KMS-11 (cell line): ENCODE data around the gene UBXN7.
"Not testable (repeated sequence)": the region's sequence is repeated elsewhere in the genome, so short reads cannot be mapped to it uniquely, and the experiment has no call there.

Experiments used
- H2AFZ ChIP-seq: fragments of 200-600 bp; sonication (generic); 2 replicates; pipeline ENCODE4 v1.6.1; 2016; ENCODE audit warnings: antibody characterized with exemption, mixed run types, low read depth
- H3K27ac ChIP-seq: fragments of 200-600 bp; sonication (generic); 2 replicates; pipeline ENCODE4 v1.6.1; 2016; ENCODE audit warnings: mild to moderate bottlenecking, mixed run types
- H3K27me3 ChIP-seq: fragments of 200-600 bp; sonication (generic); 2 replicates; pipeline ENCODE4 v1.6.1; 2017; ENCODE audit warnings: mild to moderate bottlenecking, low read depth, mixed run types, moderate library complexity; ENCODE audit not compliant: insufficient read depth
- H3K36me3 ChIP-seq: fragments of 200-600 bp; sonication (generic); 2 replicates; pipeline ENCODE4 v1.6.1; 2017; ENCODE audit warnings: mild to moderate bottlenecking, mixed run types; ENCODE audit not compliant: insufficient read depth
- H3K4me1 ChIP-seq: fragments of 200-600 bp; sonication (generic); 2 replicates; pipeline ENCODE4 v1.6.1; 2016; ENCODE audit warnings: mild to moderate bottlenecking, low read depth, mixed run types; ENCODE audit not compliant: poor library complexity, severe bottlenecking
- H3K4me2 ChIP-seq: fragments of 200-600 bp; sonication (generic); 2 replicates; pipeline ENCODE4 v1.7.0; 2016; ENCODE audit warnings: mild to moderate bottlenecking, mixed run types
- H3K4me3 ChIP-seq: fragments of 200-600 bp; sonication (generic); IDR thresholded peaks from 2 replicates; pipeline ENCODE4 v1.6.1; 2017; ENCODE audit warnings: low read depth, low read length, mixed read lengths; ENCODE audit not compliant: insufficient read depth
- H3K79me2 ChIP-seq: fragments of 200-600 bp; sonication (generic); 2 replicates; pipeline ENCODE4 v1.6.1; 2016; ENCODE audit warnings: low read depth, mixed run types; ENCODE audit not compliant: insufficient read depth
- H3K9ac ChIP-seq: fragments of 200-600 bp; sonication (generic); 2 replicates; pipeline ENCODE4 v1.6.1; 2016; ENCODE audit warnings: mild to moderate bottlenecking, mixed run types
- H4K20me1 ChIP-seq: fragments of 200-600 bp; sonication (generic); 2 replicates; pipeline ENCODE4 v1.6.1; 2016; ENCODE audit warnings: mild to moderate bottlenecking, mixed run types; ENCODE audit not compliant: insufficient read depth
- CTCF ChIP-seq: fragments of 200-600 bp; sonication (generic); conservative IDR thresholded peaks from 2 replicates; pipeline ENCODE4 v1.6.1; 2017; ENCODE audit warnings: low read depth, mild to moderate bottlenecking, antibody characterized with exemption, low read length, moderate library complexity, mixed read lengths

UBXN7 gene

DNA sequence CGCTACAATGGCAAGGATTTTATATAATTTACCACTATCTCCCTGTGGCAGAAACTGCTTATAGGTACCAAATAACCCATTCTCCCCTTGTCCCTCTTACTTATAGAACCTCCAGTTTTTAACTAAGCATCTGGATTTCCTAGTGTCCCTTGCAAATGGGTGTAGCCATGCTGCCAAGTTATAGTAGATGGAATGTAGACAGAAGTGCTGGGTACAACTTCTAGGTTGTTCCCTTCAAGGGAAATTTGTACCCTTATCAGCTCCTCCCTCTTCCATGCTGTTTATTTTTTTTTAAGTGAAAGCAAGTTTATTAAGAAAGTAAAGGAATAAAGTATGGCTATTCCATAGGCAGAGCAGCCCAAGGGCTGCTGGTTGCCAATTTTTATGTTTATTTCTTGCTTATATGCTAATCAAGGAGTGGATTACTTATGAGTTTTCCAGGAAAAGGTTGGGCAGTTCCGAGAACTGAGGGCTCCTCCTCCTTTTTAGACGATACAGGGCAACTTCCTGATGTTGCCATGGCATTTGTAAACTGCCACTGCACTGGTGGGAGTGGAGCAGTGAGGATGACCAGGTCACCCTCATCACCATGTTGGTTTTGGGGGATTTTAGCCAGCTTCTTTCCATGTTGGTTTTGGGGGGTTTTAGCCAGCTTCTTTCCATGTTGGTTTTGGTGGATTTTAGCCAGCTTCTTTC lies 53.9 kb downstream of the UBXN7 start:
- H3K9ac ChIP-seq: no peak overlapping the region
- H3K4me1 ChIP-seq: peaks cover 5% of the 10 kb centered on the region
- no peak for TF ChIP-seq CTCF
- peaks cover under 1% of the 10 kb centered on the region; the same call in 1 of the 2 replicates for H3K79me2 ChIP-seq
- H3K27me3 ChIP-seq: no peaks in the 10 kb centered on the region
- H3K4me2 ChIP-seq: no peak overlapping the region
- no peak overlapping the region for H3K27ac ChIP-seq
- no peaks in the 10 kb centered on the region for H3K36me3 ChIP-seq
- no peaks in the 10 kb centered on the region for H4K20me1 ChIP-seq
- H3K4me3 ChIP-seq: no peak overlapping the region
- no peak overlapping the region for H2AFZ ChIP-seq

DNA sequence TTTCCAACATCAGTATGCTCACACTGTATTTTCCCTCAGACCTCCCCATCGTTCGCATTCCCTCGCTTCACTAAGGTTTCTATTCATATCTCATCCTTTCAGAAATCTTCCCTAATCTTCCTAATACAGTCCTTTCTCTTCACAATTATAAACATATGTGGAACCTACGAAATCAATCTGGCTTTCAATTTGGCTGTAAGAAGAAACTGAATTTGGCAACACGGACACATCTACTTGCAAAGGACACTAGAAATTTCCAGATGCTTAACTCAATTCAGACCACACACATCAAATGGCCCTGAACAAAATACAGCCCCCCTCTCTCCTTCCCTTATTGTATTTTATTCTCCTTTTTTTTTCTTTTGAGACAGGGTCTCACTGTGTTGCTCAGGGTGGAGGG lies 54.9 kb downstream of the UBXN7 start:
- Histone ChIP-seq H3K27me3 (no peaks in the 10 kb centered on the region), H3K79me2 (no peaks in the 10 kb centered on the region), H3K36me3 (no peaks in the 10 kb centered on the region), H4K20me1 (no peaks in the 10 kb centered on the region), H3K4me2 (no peak overlapping the region), H2AFZ (no peak overlapping the region), H3K4me1 (peaks cover 5% of the 10 kb centered on the region), H3K9ac (no peak overlapping the region), H3K27ac (no peak overlapping the region), H3K4me3 (no peak overlapping the region)
- no peak for TF ChIP-seq CTCF

DNA sequence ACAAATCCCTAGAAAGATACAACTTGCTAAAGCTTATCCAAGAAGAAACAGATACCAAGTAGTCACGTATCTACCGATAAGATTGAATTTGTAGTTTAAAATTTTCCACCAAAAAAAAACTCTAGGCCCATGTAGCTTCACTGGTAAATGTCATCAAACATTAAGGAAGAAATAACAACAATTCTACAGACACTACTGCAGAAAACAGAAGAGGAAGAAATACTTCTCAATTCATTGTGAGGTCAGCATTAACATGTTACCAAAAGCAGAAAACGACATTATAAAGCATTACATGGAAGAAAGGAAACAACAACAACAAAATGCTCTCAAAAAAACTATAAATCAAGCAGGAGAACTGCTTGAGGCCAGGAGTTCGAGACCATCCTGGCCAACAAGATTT lies 66.5 kb downstream of the UBXN7 start:
- Histone ChIP-seq H3K4me2 (no peak overlapping the region), H2AFZ (no peak overlapping the region), H3K27ac (no peak overlapping the region), H4K20me1 (no peaks in the 10 kb centered on the region), H3K27me3 (no peaks in the 10 kb centered on the region), H3K4me3 (no peak overlapping the region), H3K4me1 (no peaks in the 10 kb centered on the region), H3K79me2 (no peaks in the 10 kb centered on the region), H3K9ac (no peak overlapping the region), H3K36me3 (peaks cover 3% of the 10 kb centered on the region; the same call in 1 of the 2 replicates)
- TF ChIP-seq CTCF: no peak

DNA sequence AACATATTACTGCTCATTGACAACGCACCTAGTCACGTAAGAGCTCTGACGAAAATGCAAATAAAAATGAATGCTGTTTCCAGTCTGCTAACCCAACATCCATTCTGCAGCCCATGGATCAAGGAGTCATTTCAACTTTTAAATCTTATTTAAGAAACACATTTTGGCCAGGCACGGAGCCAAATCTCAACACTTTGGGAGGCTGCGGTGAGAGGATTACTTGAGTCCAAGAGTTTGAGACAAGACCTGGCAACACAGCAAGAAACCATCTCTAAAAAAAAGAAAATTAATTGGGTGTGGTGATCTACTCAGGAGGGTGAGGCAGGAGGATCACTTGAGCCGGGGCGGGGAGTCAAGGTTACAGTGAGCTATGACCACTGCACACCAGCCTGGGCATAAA lies 71.6 kb downstream of the UBXN7 start:
- no peak overlapping the region for H3K27ac ChIP-seq

GRCh38 chr3:196358540-196358939 lies 73.7 kb downstream of the UBXN7 start:
- H3K4me1 ChIP-seq, H4K20me1 ChIP-seq, H3K36me3 ChIP-seq, H3K4me3 ChIP-seq, H3K9ac ChIP-seq, H3K27ac ChIP-seq, H3K27me3 ChIP-seq, H3K4me2 ChIP-seq, H2AFZ ChIP-seq, H3K79me2 ChIP-seq: not testable (repeated sequence)

More for the DNA sequence above, 71.6 kb downstream of the UBXN7 start:
- Histone ChIP-seq H3K79me2 (no peaks in the 10 kb centered on the region), H3K36me3 (no peaks in the 10 kb centered on the region; the same call in 1 of the 2 replicates), H3K4me3 (no peak overlapping the region), H3K4me1 (no peaks in the 10 kb centered on the region), H3K4me2 (no peak overlapping the region), H2AFZ (no peak overlapping the region), H3K9ac (no peak overlapping the region), H4K20me1 (no peaks in the 10 kb centered on the region), H3K27me3 (no peaks in the 10 kb centered on the region)
- no peak for TF ChIP-seq CTCF
